GM12878 (cell line): ENCODE data around the gene SBF2.

Source experiments
- CHD2 ChIP-seq: IDR thresholded peaks from 2 replicates; pipeline ENCODE4 v1.6.1; 2011; ENCODE audit warnings: low read depth, low read length, improper control_type of control experiment, borderline replicate concordance
- CREB1 ChIP-seq: IDR thresholded peaks from 2 replicates; pipeline ENCODE4 v1.6.1; 2012; ENCODE audit warnings: low read depth, mild to moderate bottlenecking, inconsistent platforms
- HDAC2 ChIP-seq: fragments of 200-600 bp; sonication (generic); IDR thresholded peaks from 2 replicates; pipeline ENCODE4 v1.6.1; 2017
- MEF2A ChIP-seq: IDR thresholded peaks from 2 replicates; pipeline ENCODE4 v1.6.1; 2011; ENCODE audit warnings: low read depth, mild to moderate bottlenecking, low read length, moderate library complexity; ENCODE audit not compliant: insufficient read depth
- NFIC ChIP-seq: IDR thresholded peaks from 2 replicates; pipeline ENCODE4 v1.6.1; 2012; ENCODE audit warnings: low read depth, mild to moderate bottlenecking, inconsistent platforms, low read length, moderate library complexity
- SREBF2 ChIP-seq: IDR thresholded peaks from 2 replicates; pipeline ENCODE4 v1.6.1; 2012; ENCODE audit warnings: mild to moderate bottlenecking, low read length

DNA sequence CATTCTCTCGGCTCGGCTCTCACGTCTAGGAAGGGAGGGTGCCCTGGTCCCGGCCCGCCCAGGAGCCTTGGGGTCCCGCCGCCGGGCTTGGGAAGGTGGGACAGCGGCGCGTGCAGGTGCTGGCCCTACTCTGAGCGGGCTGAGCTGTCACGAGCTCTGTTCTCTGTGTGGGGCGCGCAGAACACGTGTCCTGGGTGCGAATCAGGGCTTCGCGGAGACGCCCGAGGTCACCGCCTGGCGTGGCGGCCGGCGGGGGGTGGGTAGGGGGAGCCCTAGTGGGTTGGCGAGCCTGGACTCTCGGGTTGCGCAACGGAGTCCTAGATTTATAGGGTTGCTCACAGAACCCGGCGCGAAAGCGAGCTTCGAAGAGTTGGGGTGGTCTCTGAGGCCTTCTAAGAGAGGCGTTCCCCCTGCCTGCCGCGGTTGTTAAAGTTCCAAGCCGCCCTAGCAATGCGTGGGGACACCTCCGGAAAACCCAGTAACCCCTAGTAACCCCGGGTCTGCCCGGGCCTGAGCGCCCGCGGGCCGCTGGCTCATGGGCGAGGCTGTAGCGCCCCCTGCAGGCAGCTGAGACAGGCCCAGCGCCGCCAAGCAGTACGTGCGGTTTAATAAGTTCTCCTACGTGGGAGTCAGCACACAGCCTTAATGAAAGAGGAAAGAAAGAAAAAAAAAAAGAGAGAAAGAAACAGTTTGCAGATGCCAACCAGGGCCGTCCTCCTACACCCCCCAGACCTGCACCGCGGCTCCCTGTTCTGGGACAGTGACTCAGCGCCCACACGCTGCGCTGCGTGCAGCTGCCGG, 13.6 kb upstream of the SBF2 start:
- TF ChIP-seq NFIC, result no peak
- no peak for TF ChIP-seq MEF2A
- TF ChIP-seq HDAC2, result no peak; the same call in 1 of the 2 replicates
- no peak for TF ChIP-seq CREB1
- no peak; the same call in 1 of the 2 replicates for TF ChIP-seq CHD2
- no peak for TF ChIP-seq SREBF2
